BLaER1 (cell line): ENCODE measurements around the gene BICRA.
"Not testable (repeated sequence)": the region's sequence is repeated elsewhere in the genome, so short reads cannot be mapped to it uniquely, and the experiment has no call there.

Source experiments
- H3K27ac ChIP-seq: shearing (Covaris generic); formaldehyde crosslinking; 2 replicates; pipeline ENCODE4 v1.8.1; 2022
- H3K27me3 ChIP-seq: shearing (Covaris generic); formaldehyde crosslinking; 2 replicates; pipeline ENCODE4 v1.8.1; 2022
- H3K36me3 ChIP-seq: shearing (Covaris generic); formaldehyde crosslinking; 2 replicates; pipeline ENCODE4 v1.8.1; 2022
- H3K4me1 ChIP-seq: shearing (Covaris generic); formaldehyde crosslinking; 2 replicates; pipeline ENCODE4 v1.8.1; 2022
- H3K4me2 ChIP-seq: shearing (Covaris generic); formaldehyde crosslinking; 2 replicates; pipeline ENCODE4 v1.8.1; 2022
- H3K4me3 ChIP-seq: shearing (Covaris generic); formaldehyde crosslinking; 2 replicates; pipeline ENCODE4 v1.8.1; 2022
- H3K9ac ChIP-seq: shearing (Covaris generic); formaldehyde crosslinking; 2 replicates; pipeline ENCODE4 v1.8.1; 2022
- H3K9me3 ChIP-seq: shearing (Covaris generic); formaldehyde crosslinking; 2 replicates; pipeline ENCODE4 v1.8.1; 2022
- H4K20me1 ChIP-seq: shearing (Covaris generic); formaldehyde crosslinking; 2 replicates; pipeline ENCODE4 v1.8.1; 2022
- Cebpa-rat ChIP-seq: shearing (Covaris generic); IDR thresholded peaks from 2 replicates; pipeline ENCODE4 v1.8.1; 2022

BICRA gene

GRCh38 chr19:47720669-47721422, 111.9 kb downstream of the BICRA start:
- H3K9me3 ChIP-seq, result no peaks in the 10 kb centered on the region
- TF ChIP-seq Cebpa-rat, result no peak
- no peak overlapping the region for H3K4me2 ChIP-seq
- no peaks in the 10 kb centered on the region for H3K27me3 ChIP-seq
- no peak overlapping the region for H3K4me3 ChIP-seq
- H3K27ac ChIP-seq, result no peak overlapping the region
- H3K4me1 ChIP-seq, result peaks cover 4% of the 10 kb centered on the region; the same call in 1 of the 2 replicates
- H4K20me1 ChIP-seq, result no peaks in the 10 kb centered on the region
- no peak overlapping the region for H3K9ac ChIP-seq
- H3K36me3 ChIP-seq, result no peaks in the 10 kb centered on the region

GRCh38 chr19:47723581-47723940, 114.6 kb downstream of the BICRA start:
- Histone ChIP-seq H3K4me3 (no peak overlapping the region), H3K4me1 (peaks cover 9% of the 10 kb centered on the region; the same call in 1 of the 2 replicates), H3K36me3 (no peaks in the 10 kb centered on the region), H3K4me2 (no peak overlapping the region), H3K9ac (no peak overlapping the region), H3K27ac (no peak overlapping the region), H4K20me1 (no peaks in the 10 kb centered on the region), H3K27me3 (no peaks in the 10 kb centered on the region), H3K9me3 (no peaks in the 10 kb centered on the region)
- TF ChIP-seq Cebpa-rat, result peak; percentile 83

- Histone ChIP-seq H3K4me2 (0 out of 2 replicates have a peak overlapping the region, but pooled peaks have one; percentile 17), H3K36me3 (no peaks in the 10 kb centered on the region), H3K4me3 (no peak overlapping the region), H4K20me1 (no peaks in the 10 kb centered on the region), H3K9ac (no peak overlapping the region), H3K9me3 (no peaks in the 10 kb centered on the region), H3K4me1 (peaks cover 27% of the 10 kb centered on the region), H3K27ac (no peak overlapping the region), H3K27me3 (0 out of 2 replicates have a peak, but pooled peaks cover 3% of the 10 kb centered on the region)
- TF ChIP-seq Cebpa-rat, result no peak
These were observed 116.9 kb downstream of the BICRA start for GRCh38 chr19:47725759-47726401.

- Histone ChIP-seq H3K9ac (no peak overlapping the region), H3K4me2 (0 out of 2 replicates have a peak overlapping the region, but pooled peaks have one; percentile 17), H3K4me3 (no peak overlapping the region), H3K27ac (no peak overlapping the region), H3K27me3 (0 out of 2 replicates have a peak, but pooled peaks cover 3% of the 10 kb centered on the region), H3K36me3 (no peaks in the 10 kb centered on the region), H3K9me3 (no peaks in the 10 kb centered on the region), H3K4me1 (peaks cover 27% of the 10 kb centered on the region), H4K20me1 (no peaks in the 10 kb centered on the region)
- no peak for TF ChIP-seq Cebpa-rat
These were observed 117.5 kb downstream of the BICRA start for GRCh38 chr19:47726467-47726866.

- H3K4me3 ChIP-seq, H3K27me3 ChIP-seq, H4K20me1 ChIP-seq, H3K9me3 ChIP-seq, H3K36me3 ChIP-seq, H3K4me2 ChIP-seq, H3K9ac ChIP-seq, H3K27ac ChIP-seq: not testable (repeated sequence)
- peaks cover 27% of the 10 kb centered on the region for H3K4me1 ChIP-seq
These were observed 119.4 kb downstream of the BICRA start for GRCh38 chr19:47728295-47728694.

GRCh38 chr19:47729468-47729798, 120.5 kb downstream of the BICRA start:
- Histone ChIP-seq H3K4me3 (peak overlapping the region; percentile 53; the same call in 1 of the 2 replicates), H3K36me3 (no peaks in the 10 kb centered on the region), H3K4me1 (peaks cover 27% of the 10 kb centered on the region), H3K27ac (peak overlapping the region; percentile 53; the same call in 1 of the 2 replicates), H3K9me3 (no peaks in the 10 kb centered on the region), H3K4me2 (peak overlapping the region; percentile 75), H3K27me3 (0 out of 2 replicates have a peak, but pooled peaks cover 3% of the 10 kb centered on the region), H3K9ac (peak overlapping the region; percentile 2; the same call in 1 of the 2 replicates), H4K20me1 (no peaks in the 10 kb centered on the region)
- TF ChIP-seq Cebpa-rat, result no peak

- H4K20me1 ChIP-seq, result no peaks in the 10 kb centered on the region
- H3K27ac ChIP-seq, result peak overlapping the region; percentile 53; the same call in 1 of the 2 replicates
- H3K4me2 ChIP-seq, result peak overlapping the region; percentile 75
- 0 out of 2 replicates have a peak, but pooled peaks cover 3% of the 10 kb centered on the region for H3K27me3 ChIP-seq
- H3K9ac ChIP-seq, result peak overlapping the region; percentile 2; the same call in 1 of the 2 replicates
- no peaks in the 10 kb centered on the region for H3K9me3 ChIP-seq
- H3K36me3 ChIP-seq, result no peaks in the 10 kb centered on the region
- peak overlapping the region; percentile 53; the same call in 1 of the 2 replicates for H3K4me3 ChIP-seq
- peaks cover 27% of the 10 kb centered on the region for H3K4me1 ChIP-seq
- no peak for TF ChIP-seq Cebpa-rat
These were observed 121.0 kb downstream of the BICRA start for GRCh38 chr19:47729799-47730520.

- no peak overlapping the region for H3K4me3 ChIP-seq
- H3K27ac ChIP-seq, result no peak overlapping the region; the same call in 1 of the 2 replicates
- H3K9me3 ChIP-seq, result no peaks in the 10 kb centered on the region
- no peak for TF ChIP-seq Cebpa-rat
- H3K27me3 ChIP-seq, result 0 out of 2 replicates have a peak, but pooled peaks cover 3% of the 10 kb centered on the region
- peaks cover 27% of the 10 kb centered on the region for H3K4me1 ChIP-seq
- no peak overlapping the region for H3K9ac ChIP-seq
- H3K36me3 ChIP-seq, result no peaks in the 10 kb centered on the region
- H3K4me2 ChIP-seq, result peak overlapping the region; percentile 75
- no peaks in the 10 kb centered on the region for H4K20me1 ChIP-seq
These were observed 121.6 kb downstream of the BICRA start for GRCh38 chr19:47730521-47730889.

- Histone ChIP-seq H3K4me3 (no peak overlapping the region), H4K20me1 (no peaks in the 10 kb centered on the region), H3K9me3 (no peaks in the 10 kb centered on the region), H3K4me1 (peaks cover 27% of the 10 kb centered on the region), H3K27ac (no peak overlapping the region), H3K36me3 (no peaks in the 10 kb centered on the region), H3K9ac (no peak overlapping the region), H3K27me3 (0 out of 2 replicates have a peak, but pooled peaks cover 3% of the 10 kb centered on the region), H3K4me2 (no peak overlapping the region; the same call in 1 of the 2 replicates)
- TF ChIP-seq Cebpa-rat, result no peak
These were observed 122.0 kb downstream of the BICRA start for GRCh38 chr19:47730910-47731309.
